ENCODE measurements around the gene EFNA1.
"Not testable (repeated sequence)": the region's sequence is repeated elsewhere in the genome, so short reads cannot be mapped to it uniquely, and the experiment has no call there.

EFNA1 gene

DNA sequence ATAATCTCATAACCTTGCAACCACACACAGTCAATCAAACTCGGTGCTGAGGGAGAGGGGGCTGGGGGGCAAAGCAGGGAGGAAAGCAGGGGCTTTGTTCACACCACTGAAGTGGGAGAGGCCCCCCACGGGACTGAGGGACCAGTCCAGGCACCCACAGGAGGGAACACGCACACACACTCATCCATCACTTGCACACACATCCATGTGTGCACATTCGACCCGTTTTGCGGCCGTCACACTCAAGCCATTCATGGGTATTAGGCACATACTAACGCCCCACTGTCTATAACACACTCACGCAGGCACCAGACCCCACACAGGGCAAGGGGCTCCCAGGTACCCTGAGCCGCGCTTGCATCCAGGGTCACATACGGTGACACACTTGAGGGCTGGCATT is 35.0 kb upstream of the EFNA1 start:
- DNase-seq, result no peak

DNA sequence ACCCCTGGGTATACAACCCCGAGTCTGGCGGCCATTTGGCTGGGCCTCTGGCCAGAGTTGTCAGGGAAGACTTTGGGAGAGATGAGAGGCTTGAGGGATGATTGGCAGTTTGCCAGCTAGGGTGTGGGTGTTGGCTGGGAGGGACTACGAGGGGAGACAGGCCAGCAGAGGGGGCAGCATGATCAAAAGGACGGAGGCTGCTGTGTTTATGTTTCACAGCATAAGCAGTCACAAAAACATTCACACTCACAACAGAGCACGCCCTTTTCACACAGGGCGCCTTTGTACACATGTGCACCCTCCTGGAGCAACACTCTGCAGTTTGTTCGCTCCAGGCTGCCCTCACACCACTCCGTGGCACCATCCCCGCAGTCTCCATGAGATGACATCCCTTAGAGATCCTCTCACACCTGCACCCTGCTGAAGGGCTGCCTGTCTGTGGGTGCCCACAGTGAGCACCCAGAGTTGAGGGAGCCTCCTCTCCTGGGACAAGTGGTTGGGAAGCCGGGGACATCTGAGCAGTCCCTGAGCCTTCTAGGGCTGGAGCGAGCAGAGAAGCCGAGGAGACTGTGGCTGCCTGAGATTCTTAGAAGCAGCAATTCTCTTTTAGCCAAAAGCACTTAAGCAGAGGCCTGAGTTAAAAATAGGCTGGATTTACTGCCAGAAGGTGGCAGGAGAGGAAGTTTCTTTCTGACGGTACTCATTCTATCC is 33.6 kb upstream of the EFNA1 start:
- peak; percentile 85 to 91 for DNase-seq

DNA sequence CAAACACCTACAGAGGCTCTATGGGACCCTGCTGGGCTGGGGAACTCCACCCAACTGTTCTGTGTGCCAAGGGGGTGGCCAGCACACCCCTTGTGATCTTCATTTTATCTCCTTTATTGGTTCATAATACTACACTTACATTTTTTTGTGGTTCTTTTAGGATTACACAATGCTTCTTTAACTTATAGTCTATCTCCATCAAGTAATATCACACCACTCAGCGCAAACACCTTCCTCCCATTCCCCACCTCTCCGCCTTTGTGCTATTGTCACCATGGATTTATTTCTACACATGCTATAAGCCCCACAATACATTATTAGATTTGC is 33.1 kb upstream of the EFNA1 start:
- DNase-seq, result no peak

DNA sequence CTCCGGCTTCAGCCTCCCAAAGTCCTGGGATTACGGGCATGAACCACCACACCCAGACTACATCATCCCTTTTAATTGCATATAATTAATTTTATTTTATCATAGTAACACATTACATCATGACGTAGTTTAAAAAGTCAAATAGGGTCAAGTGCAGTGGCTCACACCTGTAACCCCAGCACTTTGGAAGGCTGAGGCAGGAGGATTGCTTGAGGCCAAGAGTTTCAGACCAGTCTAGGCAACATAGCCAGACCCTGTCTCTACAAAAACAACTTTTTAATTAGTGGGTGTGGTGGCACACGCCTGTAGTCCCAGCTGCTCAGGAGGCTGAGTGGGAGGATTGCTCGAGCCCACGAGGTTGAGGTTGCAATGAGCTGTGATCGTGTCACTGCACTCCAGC is 28.3 kb upstream of the EFNA1 start:
- DNase-seq, result no peak

DNA sequence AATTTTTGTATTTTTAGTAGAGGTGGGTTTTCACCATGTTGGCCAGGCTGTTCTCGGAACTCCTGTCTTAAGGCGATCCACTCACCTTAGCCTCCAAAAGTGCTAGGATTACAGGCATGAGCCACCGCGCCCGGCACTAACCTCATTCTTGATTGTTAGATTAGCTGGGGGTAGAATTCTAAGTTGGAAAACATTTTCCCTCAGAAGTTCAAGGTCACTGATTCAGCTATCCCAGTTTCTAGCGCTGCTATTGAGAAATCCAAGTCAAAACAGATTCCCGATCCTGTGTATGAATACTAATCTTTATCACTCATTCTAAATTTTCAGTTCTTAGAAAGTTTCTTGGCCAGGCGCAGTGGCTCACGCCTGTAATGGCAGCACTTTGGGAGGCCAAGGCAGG is 24.4 kb upstream of the EFNA1 start:
- no peak for DNase-seq

DNA sequence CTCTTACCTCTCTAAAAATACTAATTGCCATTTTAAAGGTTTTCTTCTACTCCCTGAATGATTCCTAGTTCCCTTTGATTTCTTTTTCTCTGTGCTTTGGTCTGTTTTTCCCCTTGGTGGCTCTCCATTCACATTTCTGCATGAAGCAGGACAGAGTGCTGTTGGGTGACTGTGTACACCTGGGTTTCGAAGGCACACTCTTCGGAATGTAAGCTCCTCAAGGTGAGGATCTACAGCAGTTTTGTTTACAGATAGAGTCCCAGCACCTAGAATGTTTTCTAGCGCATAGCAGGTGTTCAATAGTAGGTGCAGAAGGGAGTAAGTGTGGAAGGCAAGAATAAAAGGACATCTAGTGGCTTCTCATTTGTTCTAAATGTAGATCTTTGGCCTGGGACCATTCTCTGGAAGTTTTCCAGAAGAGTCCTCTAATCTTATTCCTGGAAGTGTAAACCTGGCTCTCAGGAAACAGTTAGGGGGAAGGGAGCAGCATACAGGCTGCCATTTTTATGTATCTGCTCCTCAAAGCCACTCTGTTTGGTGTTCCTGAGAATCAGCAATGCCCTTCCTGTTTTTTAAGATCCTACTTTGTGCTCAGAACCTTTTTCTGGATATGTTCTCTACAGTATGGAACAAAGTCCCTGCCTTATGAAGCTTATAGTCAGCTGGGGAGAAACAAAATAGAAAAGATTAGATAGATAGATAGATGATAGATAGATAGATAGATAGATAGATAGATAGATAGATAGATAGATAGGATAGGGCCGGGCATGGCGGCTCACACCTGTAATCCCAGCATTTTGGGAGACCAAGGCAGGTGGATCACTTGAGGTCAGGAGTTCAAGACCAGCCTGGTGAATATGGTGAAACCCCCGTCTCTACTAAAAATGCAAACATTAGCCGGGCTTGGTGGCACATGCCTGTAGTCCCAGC is 22.8 kb upstream of the EFNA1 start:
- DNase-seq, result no peak

DNA sequence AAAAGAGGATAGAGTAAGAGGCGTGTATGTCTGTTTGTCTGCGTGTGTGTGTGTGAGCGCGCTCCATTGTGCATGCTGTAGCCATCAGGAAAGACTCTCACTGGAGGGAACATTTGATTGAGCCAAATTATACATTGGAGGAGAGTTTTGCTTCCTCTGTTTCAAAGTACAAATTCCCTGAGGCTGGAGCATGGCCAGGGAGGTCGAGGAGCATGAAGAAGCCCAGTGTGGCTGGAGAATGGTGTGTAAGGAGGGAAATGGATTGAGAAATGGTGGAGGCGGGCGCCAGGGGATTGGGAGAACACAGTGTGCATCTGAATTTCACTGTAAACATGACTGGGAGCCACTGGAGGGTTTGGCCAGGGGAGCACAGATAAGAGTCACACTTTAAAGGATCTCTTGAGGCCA is 22.1 kb upstream of the EFNA1 start:
- DNase-seq, result no peak

DNA sequence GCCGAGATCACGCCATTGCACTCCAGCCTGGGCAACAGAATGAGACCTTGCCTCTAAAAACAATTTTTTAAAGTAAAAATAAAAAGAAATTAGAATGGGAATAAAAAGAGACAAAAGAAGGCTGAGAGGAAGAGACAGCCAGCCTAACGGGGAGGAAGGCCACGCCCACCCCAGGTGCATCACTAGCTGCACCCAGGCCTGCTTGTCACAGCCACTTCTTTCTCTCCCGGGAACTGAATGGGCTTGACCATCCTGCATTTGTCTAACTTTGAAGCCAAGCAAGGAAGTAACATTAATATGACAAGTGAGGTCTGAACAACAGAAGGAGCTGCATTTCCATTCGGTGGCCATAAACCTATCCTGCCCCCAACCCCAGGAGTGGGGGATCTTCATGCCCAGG is 20.8 kb upstream of the EFNA1 start:
- DNase-seq, result no peak

DNA sequence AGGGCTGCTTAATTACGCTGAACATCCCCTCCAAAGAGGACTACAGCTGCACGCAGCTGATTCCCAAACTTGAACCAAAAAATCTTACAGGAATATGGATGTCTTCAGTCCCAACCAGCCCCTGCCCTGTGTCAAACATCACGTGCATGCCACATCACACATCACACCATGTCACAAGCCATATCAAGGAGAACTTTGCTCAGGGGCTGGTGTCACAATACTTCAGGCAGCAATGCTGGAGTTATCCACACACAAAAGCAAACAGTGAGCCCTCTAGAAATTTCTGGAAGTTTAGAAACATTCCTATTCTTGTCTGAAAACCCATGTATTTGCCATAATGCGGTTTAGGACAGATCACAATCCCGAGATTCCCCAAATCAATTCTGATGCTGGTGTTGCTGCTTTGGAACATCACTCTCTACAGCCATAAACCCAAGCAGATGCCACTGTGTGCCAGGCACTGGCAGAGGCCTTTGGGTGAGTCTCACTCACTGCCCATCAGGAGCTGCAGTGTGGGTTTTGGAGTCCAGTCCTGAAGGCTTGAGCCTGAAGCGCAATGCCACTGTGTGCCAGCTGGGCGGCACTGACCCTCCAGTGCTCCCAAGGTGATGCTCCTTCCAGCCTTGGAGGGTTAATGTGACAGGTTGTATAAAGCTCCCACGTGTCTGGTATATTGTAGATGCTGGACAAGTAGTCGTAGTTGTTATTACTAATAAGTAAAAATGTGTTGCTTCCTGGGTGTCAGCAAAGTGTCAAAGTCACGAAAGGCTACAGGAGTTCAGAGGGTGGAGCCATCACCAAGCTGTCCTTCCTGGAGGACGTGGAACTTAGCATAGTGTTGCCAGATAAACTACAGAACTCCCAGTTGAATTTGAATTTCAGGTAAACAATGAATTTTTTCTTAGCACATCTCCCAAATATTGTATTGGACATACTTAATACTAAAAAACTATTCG is 20.1 kb upstream of the EFNA1 start:
- DNase-seq, result no peak

DNA sequence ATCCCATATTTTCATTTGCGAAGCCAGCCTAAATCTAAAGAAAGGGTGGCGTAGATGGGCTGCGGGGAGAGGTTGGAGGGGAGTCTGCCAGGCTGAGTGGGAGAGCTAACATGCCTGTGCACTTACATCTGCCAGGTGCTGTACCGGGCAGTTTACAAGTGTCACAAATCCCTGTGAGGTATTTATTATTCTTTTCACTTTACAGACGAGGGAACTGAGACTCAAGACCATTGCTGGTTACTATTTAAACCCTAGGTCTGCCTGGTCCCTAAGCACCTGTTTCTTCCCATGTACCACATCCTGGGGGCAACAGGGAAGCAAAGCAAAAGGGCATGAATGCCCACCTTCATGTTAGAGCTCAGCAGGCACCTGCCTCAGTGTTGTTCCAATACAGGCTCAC is 19.4 kb upstream of the EFNA1 start:
- DNase-seq, result no peak

DNA sequence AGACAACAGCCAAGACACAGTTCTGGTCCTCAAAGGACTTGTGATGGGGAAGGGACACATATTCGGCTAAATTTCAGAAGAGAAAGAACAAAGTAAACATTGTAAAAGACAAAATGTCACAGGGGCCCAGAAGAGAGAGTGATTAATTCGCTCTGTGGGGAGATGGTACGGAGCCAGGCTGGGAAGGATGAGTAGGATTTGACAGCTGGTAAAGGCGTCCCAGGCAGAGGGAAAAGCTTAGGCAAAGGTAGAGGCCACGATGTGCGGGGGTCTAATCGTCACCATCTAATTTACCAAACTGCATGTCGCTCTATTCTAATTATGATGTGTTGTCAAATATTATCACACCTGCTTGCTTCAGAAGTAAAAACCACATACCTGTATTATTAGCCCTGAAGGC is 17.3 kb upstream of the EFNA1 start:
- no peak for DNase-seq

DNA sequence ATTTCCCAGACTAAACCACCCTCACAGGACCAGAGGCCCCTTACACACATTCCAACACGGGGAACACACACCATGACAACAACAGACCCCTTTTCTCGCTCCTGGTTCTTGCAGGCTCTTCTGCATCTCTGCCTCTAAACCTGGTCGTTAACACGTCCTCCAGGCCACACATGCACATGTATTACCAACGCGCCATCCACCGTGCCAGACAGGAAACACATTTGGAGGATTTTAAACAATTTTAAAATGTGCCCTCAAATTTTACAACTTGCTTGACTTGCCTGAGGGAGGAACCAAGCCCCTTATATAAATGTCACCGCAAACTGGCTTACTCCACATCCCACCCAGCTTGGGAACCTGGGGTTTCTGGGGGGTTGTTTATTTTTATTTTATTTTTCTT is 16.9 kb upstream of the EFNA1 start:
- no peak for DNase-seq

DNA sequence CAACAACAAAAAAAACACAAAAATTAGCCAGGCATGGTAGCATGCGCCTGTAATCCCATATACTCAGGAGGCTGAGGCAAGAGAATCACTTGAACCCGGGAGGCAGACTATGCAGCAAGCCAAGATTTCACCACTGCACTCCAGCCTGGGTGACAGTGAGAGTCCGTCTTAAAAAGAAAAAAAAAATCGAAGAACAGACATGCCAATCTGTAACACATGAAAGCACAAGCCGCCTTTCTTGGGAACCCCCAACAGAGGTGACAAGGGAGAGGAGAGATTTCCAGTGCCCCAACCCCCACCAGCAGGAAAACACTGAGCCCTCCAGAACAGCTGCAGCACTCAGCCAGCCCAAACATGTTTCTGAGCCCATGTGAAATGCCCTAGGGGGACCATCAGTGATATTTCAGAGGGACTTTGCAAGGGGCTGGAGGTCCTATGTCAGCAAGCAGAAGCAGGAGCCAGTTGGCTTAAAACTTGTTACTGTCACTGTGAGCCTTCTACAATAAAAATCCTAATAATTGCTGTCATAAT is 14.2 kb upstream of the EFNA1 start:
- DNase-seq, result no peak

DNA sequence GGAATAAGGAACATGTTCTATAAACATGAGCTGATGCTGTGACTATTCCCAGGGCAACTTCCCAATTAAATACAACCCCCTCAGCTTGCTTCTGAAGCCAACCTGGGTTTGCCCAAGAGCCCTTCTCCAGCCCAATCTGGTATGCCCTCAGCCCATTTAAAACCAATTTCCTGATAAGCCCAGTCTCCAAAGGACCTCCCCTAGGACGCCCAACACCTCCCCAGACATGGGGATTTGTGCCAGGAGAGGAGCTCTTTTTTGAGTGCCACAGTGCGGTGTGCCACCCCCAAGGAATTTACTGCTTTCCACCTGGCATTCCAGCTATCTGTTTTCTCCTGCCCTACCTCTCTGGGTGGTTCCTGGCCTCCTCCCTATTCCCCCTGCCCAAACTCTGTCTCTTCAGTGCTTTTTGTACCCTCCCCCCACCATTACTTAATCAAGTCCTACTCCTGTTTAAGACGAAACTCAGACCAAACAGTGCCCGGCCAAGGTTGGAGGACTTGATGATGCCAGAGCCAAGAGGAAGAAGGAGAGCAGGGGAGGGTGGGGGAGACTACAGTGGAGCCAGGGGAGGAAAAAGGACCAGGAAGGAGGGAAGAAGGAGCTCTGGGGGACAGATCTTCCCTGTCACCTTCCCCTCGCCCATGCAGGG is 11.4 kb upstream of the EFNA1 start:
- no peak for DNase-seq

DNA sequence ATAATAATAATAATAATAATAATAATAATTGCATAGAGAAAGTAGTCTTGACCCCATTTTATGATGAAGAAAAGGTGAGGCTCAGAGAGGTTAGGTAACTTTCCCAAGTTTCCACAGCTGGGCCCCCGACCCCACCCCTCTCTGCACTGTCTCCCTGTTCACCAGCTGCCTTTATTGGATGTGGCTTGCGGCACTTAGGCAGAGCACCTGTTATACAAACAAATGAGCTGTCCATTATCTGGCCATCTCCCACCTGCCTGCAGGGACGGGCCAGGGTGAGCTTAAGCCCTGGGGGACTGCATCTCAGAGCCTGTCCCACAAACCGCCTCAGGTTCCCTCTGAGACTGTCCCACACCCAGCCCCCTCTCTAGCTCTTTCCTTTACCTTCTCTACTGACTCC is 10.1 kb upstream of the EFNA1 start:
- DNase-seq, result no peak

DNA sequence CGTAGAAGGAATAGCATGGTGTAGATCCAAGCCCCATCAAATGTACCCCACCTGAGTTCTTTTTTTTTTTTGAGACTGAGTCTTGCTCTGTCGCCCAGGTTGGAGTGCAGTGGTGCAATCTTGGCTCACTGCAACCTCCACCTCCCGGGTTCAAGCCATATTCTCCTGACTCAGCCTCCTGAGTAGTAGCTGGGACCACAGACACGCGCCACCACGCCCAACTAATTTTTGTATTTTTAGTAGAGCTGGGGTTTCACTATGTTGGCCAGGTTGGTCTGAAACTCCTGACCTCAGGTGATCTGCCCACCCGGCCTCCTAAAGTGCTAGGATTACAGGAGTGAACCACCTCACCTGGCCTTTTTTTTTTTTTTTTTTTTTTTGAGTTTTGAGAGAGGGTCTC is 9.6 kb upstream of the EFNA1 start:
- DNase-seq, result not testable (repeated sequence)

DNA sequence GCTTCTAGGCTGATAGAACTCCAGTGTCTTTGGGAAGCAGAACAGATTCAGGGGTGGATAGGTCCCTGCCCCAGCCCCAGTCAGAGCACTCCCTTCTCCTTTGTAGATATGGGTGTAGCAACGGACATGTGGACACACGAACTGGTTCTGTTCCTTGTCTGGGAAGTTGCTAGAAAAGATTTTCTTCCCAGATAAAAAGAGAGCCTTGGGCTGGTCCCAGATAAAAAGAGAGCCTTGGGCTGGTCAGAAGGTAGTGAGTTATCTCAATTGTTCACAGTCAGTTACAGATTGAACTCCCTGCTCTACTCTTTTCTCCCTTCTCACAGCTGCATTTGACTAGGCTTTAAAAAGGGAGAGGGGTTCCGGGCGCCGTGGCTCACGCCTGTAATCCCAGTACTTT is 7.4 kb upstream of the EFNA1 start:
- no peak for DNase-seq

DNA sequence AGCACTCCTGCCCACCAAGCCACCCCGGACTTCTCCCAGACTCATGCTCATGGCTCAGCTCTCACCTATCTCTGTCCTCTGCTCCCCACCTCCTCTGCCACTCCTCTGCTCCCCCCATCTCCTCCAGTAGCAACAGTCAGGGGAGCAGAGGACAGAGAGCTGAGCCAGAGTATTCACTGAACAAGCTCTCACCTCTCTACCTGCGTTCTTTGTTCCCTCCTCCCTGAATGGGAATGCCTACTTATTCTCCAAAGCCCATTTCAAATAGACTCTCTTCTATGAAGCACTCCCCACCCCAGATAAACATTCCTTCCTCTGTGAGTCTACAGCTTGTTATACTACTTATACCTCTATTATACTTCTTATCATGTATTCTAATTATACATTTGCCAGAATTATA is 6.4 kb upstream of the EFNA1 start:
- no peak for DNase-seq

DNA sequence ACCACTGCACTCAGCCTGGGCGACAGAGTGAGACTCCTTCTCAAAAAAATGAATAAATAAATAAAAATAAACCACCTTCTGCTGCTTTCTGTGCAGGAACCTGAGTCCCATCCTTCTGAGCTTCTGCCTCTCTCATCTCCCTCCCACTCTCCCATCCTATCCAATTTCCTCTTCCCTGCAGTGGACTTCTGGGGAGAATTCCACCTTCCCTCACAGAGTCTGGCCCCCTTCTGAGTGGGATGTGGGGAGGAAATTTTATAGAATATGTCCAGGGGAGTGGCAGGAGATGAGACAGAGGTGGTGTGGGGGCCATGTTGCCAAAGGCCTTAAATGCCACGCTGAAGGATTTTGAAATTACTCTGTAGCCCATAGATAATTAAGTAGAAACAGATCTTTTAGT is 5.4 kb upstream of the EFNA1 start:
- no peak for DNase-seq

DNA sequence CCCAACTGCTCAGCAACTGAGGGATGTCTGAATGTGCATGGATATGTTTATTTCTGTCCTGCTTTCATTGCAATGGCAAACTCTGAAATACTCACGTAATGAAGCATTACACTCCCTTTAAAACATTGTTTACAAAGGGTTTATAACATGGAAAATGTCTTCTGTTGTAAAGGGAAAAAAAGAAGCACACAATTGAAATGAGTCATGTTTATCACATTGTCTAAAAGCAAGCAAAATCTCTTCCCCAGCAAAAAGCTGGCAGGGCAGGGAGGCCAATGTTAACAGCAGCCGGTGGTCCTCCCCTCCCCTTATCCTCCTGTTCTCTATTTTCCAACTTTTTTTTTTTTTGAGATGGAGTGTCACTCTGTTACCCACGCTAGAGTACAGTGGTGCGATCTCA is 3.9 kb upstream of the EFNA1 start:
- DNase-seq, result no peak

DNA sequence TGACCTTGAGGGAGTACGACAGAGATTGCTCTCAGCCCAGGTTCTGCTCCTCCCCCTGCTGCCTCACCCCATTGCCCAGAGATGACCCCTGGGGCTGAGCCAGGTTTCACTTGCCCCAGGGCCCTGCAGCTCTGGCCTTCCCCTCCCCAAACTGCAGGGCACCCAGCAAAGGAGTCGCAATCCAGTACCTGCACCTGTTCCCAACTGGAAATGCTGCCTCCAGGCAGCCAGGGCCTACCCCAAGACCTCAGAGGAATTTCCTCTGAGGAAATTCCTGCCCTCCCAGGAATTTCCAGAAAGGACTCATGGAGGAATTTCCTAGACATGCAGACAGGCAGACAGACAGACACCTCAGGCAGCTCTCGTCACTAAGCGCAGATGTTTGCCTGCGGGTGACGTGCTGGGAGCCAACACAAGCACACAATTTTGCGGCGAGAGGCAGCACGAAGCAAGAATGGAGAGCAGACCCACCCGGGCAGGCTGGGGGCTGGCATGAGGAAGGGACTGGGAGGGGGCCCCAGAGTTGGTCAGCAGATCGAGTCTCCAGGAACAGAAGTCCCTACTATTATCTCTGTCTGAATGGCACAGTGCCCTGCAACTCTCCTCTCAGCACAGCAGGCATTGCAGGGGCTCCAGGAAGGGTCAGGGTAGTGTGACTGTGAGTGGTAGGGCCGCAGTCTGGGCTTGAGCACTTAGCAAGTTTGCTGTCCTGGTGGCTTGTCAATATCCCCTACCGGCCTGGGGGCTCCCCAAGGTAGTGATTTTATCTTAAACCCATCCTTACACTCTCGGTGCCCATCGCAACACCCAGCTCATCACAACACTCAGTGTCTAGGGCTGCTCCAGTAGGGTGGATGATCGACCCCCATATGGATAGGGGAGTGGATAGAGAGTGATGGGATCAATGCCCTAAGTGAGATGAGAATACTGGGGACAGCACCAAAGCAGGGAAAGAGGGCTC is 2.9 kb upstream of the EFNA1 start:
- no peak for DNase-seq

All from NCI-H446 (cell line).